ENCODE results near the gene PHF2. TPM values are rescaled to one million over a fixed set of nuclear protein-coding genes. Genes with fewer than 3 reads are reported as not detected.

The PHF2 gene
- total RNA-seq, 1 experiment from 2014 or later = 10.3 TPM

DNA sequence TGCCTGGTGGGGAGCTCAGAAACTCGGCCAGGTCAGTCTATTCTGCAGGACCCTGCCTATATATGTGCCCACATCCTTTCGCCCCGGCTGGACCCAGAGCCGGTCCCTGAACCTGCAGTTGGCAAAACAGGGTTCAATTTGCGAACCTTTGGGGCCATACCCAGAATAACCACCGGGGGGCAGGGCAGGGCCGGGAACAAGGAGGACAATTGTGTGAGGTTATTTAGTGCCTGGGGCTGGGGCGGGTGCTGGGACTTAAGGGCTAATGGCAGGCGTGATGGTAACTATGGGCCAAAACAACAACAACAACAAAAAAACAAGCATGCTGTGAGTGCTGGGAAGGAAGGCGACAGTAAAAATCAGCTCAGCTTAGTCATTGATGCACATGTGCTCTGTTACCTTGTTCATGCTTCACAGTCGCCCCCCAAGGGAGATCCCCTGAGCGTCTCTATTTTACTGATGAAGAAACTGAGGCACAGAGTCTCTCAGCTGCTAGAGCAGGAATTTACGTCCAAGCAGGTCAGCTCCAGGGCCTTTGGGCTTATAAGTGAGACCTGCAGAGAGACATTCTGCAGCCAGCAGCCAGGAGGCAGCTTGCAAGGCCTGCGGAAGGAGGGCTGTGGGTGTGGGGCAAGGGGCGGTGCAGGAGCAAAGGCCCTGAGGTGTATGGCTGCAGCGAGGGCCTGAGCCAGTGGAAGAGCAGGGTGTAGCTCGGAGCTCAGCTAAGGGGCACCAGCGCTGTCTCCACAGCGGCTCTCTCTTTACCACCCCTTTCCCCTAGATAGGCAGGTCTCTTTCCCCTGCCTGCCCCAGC lies 106.0 kb downstream of the PHF2 start:
- BruUV-seq (replicated peaks) = no TSS peak
- H3K4me1 ChIP-seq = no peaks in the 10 kb centered on the region
- H3K4me3 Mint-ChIP-seq (ENCODE audit: unreplicated experiment) = no peak overlapping the region
- H3K4me1 Mint-ChIP-seq (ENCODE audit: low read depth, unreplicated experiment) = peaks cover 4% of the 10 kb centered on the region
- H3K27ac Mint-ChIP-seq (ENCODE audit: unreplicated experiment) = peak overlapping the region; percentile 15
- no peaks in the 10 kb centered on the region for H3K27me3 Mint-ChIP-seq (ENCODE audit: insufficient read depth, unreplicated experiment)
- H3K36me3 Mint-ChIP-seq (ENCODE audit: insufficient read depth, unreplicated experiment) = peaks cover 7% of the 10 kb centered on the region
- intact Hi-C loops (cut with micrococcal nuclease; ENCODE audit: unreplicated experiment) = loop anchor here (1.0 kb wide), 1 partner anchor 281 kb away; no protein-coding TSS in a partner anchor
- ChIA-PET POLR2A (no interaction called here), CTCF (interaction anchor here (1.1 kb wide), 1 partner anchor 321 kb away, joined by 3 read pairs; no protein-coding TSS in a partner anchor)
- no peaks in the 10 kb centered on the region for H3K27me3 ChIP-seq (replicated peaks; ENCODE audit: control insufficient read depth, insufficient read depth, low read length)
- peak; percentile 58 to 63 for DNase-seq
- H3K36me3 ChIP-seq (ENCODE audit: control insufficient read depth, insufficient read depth, low read length) = no peaks in the 10 kb centered on the region
- H3K4me3 ChIP-seq (ENCODE audit: low read depth, low read length) = no peak overlapping the region
- H3K9me3 ChIP-seq = no peaks in the 10 kb centered on the region
- TF ChIP-seq, protein P1, sequence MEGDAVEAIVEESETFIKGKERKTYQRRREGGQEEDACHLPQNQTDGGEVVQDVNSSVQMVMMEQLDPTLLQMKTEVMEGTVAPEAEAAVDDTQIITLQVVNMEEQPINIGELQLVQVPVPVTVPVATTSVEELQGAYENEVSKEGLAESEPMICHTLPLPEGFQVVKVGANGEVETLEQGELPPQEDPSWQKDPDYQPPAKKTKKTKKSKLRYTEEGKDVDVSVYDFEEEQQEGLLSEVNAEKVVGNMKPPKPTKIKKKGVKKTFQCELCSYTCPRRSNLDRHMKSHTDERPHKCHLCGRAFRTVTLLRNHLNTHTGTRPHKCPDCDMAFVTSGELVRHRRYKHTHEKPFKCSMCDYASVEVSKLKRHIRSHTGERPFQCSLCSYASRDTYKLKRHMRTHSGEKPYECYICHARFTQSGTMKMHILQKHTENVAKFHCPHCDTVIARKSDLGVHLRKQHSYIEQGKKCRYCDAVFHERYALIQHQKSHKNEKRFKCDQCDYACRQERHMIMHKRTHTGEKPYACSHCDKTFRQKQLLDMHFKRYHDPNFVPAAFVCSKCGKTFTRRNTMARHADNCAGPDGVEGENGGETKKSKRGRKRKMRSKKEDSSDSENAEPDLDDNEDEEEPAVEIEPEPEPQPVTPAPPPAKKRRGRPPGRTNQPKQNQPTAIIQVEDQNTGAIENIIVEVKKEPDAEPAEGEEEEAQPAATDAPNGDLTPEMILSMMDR (IDR thresholded peaks at IDR 0.05; ENCODE audit: insufficient read depth in 1 of 2, low read depth in 1 of 2, low read length in 1 of 2, severe bottlenecking in 1 of 2, unreplicated experiment in 1 of 2) = peak; percentile 53
- H3K9me3 Mint-ChIP-seq (ENCODE audit: unreplicated experiment) = no peaks in the 10 kb centered on the region

DNA sequence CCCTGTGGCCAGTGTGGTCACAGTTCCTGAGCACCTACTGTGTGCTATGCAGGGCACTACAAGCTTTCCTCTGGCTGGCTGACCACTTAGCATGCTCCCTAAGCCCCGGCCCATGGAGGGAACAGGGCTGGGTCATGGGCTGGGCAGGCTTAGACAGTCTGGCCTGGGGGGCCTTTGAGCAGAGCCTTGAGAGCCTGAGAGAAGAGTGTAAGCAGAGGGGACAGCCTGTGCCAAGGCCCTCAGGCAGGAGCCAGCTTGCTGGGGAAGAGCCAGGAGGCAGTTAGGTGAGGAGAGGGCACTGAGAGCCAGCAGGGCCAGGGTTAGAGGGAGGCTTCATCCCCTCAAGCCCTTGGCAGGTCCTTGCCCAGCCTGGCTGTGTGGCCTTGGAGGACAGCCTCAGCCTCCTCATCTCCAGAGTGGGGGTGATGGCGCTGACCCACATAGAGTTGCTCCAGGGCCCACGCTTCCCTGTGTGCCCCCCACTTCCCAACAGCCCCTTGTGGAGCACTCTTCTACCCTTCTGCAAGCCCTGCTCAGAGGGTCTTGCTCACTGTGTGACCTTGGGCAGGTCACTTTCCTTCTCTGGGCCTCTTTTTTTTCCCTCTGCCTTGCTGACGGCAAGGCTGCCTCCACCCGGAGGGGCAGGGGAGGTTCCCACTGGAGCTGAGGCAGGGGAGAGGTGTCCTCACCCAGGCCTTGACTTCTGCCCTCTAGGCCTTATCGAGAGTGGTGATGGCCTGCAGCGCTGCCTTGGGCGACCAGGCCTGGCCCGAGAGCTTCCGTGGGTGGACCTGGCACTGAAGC lies 107.1 kb downstream of the PHF2 start:
- peak in 1 of 2 experiments; percentile 9 for DNase-seq
- Mint-ChIP-seq H3K36me3 (ENCODE audit: insufficient read depth, unreplicated experiment) (peaks cover 4% of the 10 kb centered on the region), H3K4me3 (ENCODE audit: unreplicated experiment) (no peak overlapping the region), H3K27ac (ENCODE audit: unreplicated experiment) (no peak overlapping the region), H3K4me1 (ENCODE audit: low read depth, unreplicated experiment) (peaks cover 4% of the 10 kb centered on the region), H3K9me3 (ENCODE audit: unreplicated experiment) (no peaks in the 10 kb centered on the region), H3K27me3 (ENCODE audit: insufficient read depth, unreplicated experiment) (no peaks in the 10 kb centered on the region)
- ChIA-PET POLR2A (no interaction called here), CTCF (interaction anchor here (0.6 to 1.1 kb wide), 2 partner anchors 301 to 319 kb away, joined by 3 read pairs; no protein-coding TSS in a partner anchor)
- Histone ChIP-seq H3K27me3 (replicated peaks; ENCODE audit: control insufficient read depth, insufficient read depth, low read length) (no peaks in the 10 kb centered on the region), H3K36me3 (ENCODE audit: control insufficient read depth, insufficient read depth, low read length) (no peaks in the 10 kb centered on the region), H3K4me1 (no peaks in the 10 kb centered on the region), H3K4me3 (ENCODE audit: low read depth, low read length) (no peak overlapping the region), H3K9me3 (no peaks in the 10 kb centered on the region)
- TF ChIP-seq, protein P1 (IDR thresholded peaks at IDR 0.05; ENCODE audit: insufficient read depth in 1 of 2, low read depth in 1 of 2, low read length in 1 of 2, severe bottlenecking in 1 of 2, unreplicated experiment in 1 of 2) = no peak
- BruUV-seq (replicated peaks) = no TSS peak
- intact Hi-C loops (cut with micrococcal nuclease; ENCODE audit: unreplicated experiment) = no loop called here

DNA sequence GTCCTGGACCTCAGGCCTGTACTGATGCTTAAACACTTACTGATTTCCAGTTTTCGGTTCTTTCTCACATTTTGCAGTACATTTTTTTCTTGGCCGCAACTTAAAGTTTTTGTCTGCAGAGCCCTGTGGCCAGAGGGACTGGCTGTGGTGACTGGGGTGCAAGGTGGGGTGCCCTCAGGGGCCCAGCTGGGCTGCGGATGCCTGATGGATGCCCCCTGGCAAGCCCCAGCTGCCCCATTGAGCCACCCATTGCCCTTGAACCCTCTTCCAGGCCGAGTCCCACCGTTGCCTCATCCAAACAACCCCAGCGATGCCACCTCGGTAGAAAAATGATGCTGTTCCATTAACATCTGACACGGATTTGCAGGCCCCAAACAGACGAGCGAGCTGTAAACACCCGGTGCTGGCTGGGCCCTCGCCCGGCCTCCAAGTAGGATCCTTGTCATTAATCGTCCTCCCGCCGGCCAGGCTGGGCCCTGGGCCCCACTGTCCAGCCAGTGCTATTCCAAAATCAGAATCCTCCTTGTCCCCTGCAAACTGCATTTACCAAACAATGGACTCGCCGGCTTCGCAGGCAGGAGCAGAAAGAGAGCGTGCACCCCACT lies 107.9 kb downstream of the PHF2 start:
- Mint-ChIP-seq H3K4me3 (ENCODE audit: unreplicated experiment) (no peak overlapping the region), H3K27me3 (ENCODE audit: insufficient read depth, unreplicated experiment) (no peaks in the 10 kb centered on the region), H3K4me1 (ENCODE audit: low read depth, unreplicated experiment) (peaks cover 4% of the 10 kb centered on the region), H3K36me3 (ENCODE audit: insufficient read depth, unreplicated experiment) (peaks cover 4% of the 10 kb centered on the region), H3K27ac (ENCODE audit: unreplicated experiment) (no peak overlapping the region), H3K9me3 (ENCODE audit: unreplicated experiment) (no peaks in the 10 kb centered on the region)
- intact Hi-C loops (cut with micrococcal nuclease; ENCODE audit: unreplicated experiment) = no loop called here
- no TSS peak for BruUV-seq (replicated peaks)
- Histone ChIP-seq H3K4me3 (ENCODE audit: low read depth, low read length) (no peak overlapping the region), H3K9me3 (0 out of 2 replicates have a peak, but pooled peaks cover 3% of the 10 kb centered on the region), H3K4me1 (no peaks in the 10 kb centered on the region), H3K27me3 (replicated peaks; ENCODE audit: control insufficient read depth, insufficient read depth, low read length) (no peaks in the 10 kb centered on the region), H3K36me3 (ENCODE audit: control insufficient read depth, insufficient read depth, low read length) (no peaks in the 10 kb centered on the region)
- DNase-seq = peak in 1 of 2 experiments; percentile 3
- TF ChIP-seq, protein P1 (IDR thresholded peaks at IDR 0.05; ENCODE audit: insufficient read depth in 1 of 2, low read depth in 1 of 2, low read length in 1 of 2, severe bottlenecking in 1 of 2, unreplicated experiment in 1 of 2) = no peak
- POLR2A ChIA-PET = no interaction called here
- CTCF ChIA-PET = no interaction called here
